GM19023 (cell line): Measurements from ENCODE around the gene DBP.
"Not testable (repeated sequence)": the region's sequence is repeated elsewhere in the genome, so short reads cannot be mapped to it uniquely, and the experiment has no call there.

Experiments
- ATAC-seq: cut with Tn5 transposase; IDR thresholded peaks from one replicate; pipeline ENCODE4 v1.9.1; 2021; ENCODE audit warnings: mild to moderate bottlenecking, moderate library complexity; ENCODE audit not compliant: unreplicated experiment

Gene DBP

GRCh38 chr19:48668332-48668731, 31.2 kb upstream of the DBP start:
- ATAC-seq, result no peak

DNA sequence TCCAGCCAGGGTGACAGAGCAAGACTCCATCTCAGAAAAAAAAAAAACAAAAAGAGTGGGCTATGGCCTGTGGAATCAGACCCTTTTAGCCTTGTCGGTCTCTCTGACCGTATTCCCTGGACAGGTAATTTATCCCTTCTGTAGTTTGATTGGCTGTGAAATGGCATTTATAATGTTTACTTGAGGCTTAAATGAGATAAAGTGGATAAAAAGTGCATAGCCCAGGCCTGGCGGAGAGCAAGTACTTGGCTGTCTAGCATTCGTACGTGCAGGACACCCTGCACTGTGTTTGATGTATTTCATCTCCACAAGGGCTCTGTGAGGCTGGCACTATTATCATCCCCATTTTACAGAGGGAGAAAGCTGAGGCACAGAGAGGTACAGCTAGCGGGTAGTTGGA, 28.6 kb upstream of the DBP start:
- no peak for ATAC-seq

GRCh38 chr19:48664476-48664875, 27.3 kb upstream of the DBP start:
- ATAC-seq, result no peak

GRCh38 chr19:48663667-48664066, 26.5 kb upstream of the DBP start:
- ATAC-seq, result no peak

- ATAC-seq, result no peak
Measured at GRCh38 chr19:48661711-48662090, 24.5 kb upstream of the DBP start.

GRCh38 chr19:48660852-48661710, 23.9 kb upstream of the DBP start:
- ATAC-seq, result peak; percentile 80

DNA sequence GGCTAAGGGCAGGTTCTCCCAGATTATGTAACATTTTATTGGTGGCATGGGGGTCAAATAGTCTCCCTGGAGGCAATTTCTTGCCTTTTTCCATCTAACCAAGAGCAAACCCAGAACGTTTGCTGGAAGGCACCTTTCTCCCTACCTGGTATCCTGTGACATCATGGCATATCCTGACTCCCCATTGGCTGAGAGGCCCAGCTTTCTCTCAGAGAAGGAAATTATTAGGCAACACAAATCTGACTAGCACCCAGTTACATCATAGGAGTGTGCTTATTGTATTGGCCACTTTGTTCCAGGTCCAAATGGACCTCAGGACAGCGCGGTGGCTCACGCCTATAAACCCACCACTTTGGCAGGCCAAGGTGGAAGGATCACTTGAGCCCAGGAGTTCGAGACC, 22.6 kb upstream of the DBP start:
- ATAC-seq, result no peak

GRCh38 chr19:48658483-48658882, 21.3 kb upstream of the DBP start:
- ATAC-seq, result no peak

DNA sequence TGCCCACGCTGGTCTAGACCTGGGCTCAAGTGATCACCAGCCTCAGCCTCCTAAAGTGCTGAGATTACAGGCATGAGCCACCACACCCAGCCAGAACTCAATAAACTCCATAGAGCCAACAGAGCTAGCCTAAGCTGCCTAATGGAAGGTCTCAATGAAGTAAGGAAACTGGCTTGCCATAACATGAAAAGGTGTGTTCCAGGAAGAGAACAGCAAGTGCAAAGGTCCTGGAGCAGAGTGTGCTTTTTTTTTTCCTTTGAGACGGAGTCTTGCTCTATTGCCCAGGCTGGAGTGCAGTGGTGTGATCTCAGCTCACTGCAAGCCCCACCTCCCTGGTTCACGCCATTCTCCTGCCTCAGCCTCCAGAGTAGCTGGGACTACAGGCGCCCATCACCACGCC, 20.6 kb upstream of the DBP start:
- not testable (repeated sequence) for ATAC-seq

DNA sequence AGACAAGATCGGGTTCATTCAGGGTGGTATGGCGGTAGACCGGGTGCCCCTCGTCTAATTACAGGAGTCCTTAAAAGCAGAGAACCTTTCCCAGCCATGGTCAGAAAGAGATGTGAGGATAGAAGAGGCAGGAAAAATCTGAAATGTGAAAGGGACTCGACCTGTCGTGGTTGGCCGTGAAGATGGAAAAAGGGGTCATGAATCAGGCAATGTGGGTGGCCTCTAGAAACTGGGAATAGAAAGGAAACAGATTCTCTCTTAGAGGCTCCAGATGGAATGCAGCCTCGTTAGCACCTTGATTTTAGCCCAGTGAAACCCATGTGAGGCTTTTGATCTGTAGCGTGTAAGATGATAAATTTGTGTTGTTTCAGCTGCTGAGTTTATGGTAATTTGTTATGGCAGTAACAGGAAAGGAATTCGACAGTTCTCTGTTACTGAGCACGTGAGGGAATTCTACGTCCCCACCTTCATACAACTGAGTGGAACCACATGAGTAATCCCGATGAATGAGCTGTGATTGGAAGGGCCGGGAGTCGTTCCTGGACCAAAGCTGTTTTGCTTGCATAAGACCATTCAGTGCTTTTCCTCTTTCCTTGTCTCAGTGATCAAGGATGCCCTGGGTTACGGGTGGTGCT, 19.8 kb upstream of the DBP start:
- ATAC-seq, result no peak

- ATAC-seq, result no peak
Measured at GRCh38 chr19:48654299-48655059, 17.3 kb upstream of the DBP start.

GRCh38 chr19:48651683-48652048, 14.5 kb upstream of the DBP start:
- ATAC-seq, result no peak

DNA sequence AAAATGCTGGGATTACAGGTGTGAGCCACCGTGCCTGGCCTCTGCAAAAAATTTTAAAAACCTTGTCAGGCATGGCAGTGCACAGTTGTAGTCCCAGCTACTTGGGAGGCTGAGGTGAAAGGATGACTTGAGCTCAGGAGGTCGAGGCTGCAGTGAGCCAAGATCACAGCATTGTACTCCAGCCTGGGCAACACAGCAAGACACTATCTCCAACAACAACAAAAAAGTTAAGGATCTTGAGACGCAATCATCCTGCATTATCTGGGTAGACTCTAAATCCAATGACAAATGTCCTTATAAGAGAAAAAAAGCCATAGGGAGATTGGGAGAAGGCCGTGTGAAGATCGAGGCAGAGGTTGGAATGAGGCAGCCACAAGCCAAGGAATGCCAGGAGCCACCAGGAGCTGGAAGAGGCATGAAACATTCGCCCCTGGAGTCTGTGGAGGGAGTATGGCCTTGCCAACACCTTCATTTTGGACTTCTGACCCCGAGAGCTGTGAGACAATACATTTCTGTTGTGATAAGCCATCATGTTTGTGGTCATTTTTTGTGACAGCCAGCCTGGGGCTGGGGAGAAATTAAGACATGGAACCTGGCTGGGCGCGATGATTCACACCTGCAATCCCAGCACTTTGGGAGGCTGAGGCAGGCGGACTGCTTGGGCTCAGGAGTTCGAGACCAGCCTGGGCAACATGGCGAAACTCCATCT, 13.9 kb upstream of the DBP start:
- no peak for ATAC-seq

- ATAC-seq, result no peak
Measured at GRCh38 chr19:48648134-48648533, 11.0 kb upstream of the DBP start.

DNA sequence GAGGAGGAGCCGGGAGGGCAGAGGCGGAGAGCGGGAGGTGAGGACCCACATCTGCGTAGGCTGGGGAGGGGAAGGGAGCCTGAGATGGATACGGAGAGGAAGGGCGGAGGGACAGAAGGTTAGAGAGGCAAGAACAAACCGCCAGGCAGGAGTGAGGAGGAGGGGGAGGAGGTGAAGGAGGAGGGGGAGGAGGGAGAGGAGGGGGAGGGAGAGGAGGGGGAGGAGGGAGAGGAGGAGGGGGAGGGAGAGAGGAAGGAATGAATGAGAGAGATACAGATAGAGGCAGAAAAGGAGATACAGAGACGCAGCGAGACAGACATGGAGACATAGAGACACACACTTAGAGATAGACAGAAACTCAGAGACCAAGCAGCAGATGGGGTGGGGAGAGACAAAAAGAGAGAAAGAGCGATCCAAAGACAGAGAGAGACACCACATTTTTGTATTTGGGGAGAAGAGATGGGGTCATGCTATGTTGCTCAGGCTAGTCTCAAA, 9.6 kb upstream of the DBP start:
- no peak for ATAC-seq

DNA sequence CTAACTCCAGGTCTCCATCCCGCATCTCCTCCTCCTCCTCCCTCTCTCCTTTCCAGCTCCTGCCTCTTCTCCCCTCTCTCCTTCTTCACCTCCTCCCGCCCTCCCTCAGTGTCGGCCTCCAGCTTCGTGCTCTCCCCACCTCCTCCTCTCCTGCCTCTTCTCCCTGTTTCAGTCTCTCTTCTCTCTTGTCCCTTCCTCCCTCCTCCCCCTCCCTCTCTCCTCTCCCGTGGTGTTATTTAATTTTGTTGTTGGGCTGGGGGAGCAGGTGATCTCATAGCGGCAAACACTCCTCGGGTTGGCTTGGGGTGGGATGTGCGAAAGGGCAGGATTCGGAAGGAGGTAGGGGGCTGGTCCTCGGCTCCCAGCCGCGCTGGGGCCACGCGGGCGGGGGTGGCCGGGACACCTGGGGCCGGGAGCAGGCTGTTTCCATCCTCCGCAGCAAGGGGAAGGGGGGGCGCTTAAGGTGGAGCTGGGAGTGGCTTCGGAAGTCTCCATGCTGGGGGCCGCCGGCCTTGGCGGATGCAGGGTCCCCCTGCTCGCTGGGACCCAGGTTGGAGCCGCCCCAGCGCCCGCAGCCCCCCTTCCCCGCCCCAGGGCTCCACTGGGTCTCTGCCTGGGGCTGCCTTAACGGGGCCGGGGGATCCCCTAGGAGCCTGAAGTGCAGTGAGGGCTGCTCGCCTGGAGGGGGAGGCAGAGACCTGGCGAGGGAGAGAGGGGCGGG, 9.0 kb upstream of the DBP start, which contains the start of gene CA11:
Gene CA11 (minus strand): TSS at position 187 of the 721 bp plus-strand sequence. CDS start 555 bp downstream, outside the sequence.
- peak; percentile 79 for ATAC-seq

- no peak for ATAC-seq
Measured at GRCh38 chr19:48645620-48646000, 8.4 kb upstream of the DBP start.

GRCh38 chr19:48644839-48645619, 7.8 kb upstream of the DBP start:
- no peak for ATAC-seq

DNA sequence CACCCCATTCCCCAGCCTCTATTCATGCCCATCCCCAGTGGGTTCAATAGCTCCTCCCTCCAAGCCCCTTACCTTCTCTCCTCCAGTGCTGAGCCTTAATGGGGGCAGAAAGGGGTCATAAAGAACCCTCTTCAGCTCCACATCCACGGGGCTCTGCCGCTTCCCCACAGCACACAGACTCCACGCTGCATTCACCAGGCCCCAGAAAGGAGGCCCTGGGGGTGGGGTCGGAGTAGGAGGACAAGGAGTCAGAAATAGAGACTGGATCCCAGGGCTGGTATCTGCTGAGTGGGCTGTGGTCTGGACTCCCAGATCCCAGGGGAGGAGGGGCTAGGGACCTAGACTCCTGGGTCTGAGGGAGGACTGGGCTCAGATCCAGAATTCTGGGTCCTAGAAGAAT, 7.2 kb upstream of the DBP start:
- ATAC-seq, result no peak

DNA sequence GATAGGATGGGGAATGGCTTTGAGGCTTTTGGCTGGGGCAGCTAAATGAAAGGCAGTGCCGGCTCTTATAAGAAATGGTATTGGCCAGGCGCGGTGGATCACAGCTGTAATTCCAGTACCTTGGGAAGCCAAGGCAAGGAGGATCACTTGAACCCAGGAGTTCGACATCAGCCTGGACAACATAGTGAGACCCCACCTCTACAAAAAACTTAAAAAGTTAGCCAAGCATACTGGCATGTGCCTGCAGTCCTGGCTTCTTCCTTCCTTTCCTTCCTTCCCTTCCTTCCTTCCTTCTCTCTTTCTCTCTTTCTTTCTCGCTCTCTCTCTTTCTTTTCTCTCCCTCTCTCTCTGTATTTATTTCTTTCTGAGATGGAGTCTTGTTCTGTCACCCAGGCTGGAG, 5.7 kb upstream of the DBP start:
- no peak for ATAC-seq
